Measurements from ENCODE around the gene PGAP2.
"Not testable (repeated sequence)": the region's sequence is repeated elsewhere in the genome, so short reads cannot be mapped to it uniquely, and the experiment has no call there.

- TF ChIP-seq TAF1 (conservative IDR thresholded peaks at IDR 0.05); YY1 (IDR thresholded peaks at IDR 0.05); GABPA (IDR thresholded peaks at IDR 0.05 in 1 of 2, conservative IDR thresholded peaks at IDR 0.05 in 1 of 2); RAD21 (IDR thresholded peaks at IDR 0.05); RXRA (IDR thresholded peaks at IDR 0.05); JUND (IDR thresholded peaks at IDR 0.05); MAX (IDR thresholded peaks at IDR 0.05); EGR1 (IDR thresholded peaks at IDR 0.05; ENCODE audit: low read depth in 2 of 2): not testable (repeated sequence)
- TF ChIP-seq, protein P1, sequence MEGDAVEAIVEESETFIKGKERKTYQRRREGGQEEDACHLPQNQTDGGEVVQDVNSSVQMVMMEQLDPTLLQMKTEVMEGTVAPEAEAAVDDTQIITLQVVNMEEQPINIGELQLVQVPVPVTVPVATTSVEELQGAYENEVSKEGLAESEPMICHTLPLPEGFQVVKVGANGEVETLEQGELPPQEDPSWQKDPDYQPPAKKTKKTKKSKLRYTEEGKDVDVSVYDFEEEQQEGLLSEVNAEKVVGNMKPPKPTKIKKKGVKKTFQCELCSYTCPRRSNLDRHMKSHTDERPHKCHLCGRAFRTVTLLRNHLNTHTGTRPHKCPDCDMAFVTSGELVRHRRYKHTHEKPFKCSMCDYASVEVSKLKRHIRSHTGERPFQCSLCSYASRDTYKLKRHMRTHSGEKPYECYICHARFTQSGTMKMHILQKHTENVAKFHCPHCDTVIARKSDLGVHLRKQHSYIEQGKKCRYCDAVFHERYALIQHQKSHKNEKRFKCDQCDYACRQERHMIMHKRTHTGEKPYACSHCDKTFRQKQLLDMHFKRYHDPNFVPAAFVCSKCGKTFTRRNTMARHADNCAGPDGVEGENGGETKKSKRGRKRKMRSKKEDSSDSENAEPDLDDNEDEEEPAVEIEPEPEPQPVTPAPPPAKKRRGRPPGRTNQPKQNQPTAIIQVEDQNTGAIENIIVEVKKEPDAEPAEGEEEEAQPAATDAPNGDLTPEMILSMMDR (IDR thresholded peaks at IDR 0.05; ENCODE audit: low read depth, low read length, missing input control) = not testable (repeated sequence)
- TF ChIP-seq, protein P2, sequence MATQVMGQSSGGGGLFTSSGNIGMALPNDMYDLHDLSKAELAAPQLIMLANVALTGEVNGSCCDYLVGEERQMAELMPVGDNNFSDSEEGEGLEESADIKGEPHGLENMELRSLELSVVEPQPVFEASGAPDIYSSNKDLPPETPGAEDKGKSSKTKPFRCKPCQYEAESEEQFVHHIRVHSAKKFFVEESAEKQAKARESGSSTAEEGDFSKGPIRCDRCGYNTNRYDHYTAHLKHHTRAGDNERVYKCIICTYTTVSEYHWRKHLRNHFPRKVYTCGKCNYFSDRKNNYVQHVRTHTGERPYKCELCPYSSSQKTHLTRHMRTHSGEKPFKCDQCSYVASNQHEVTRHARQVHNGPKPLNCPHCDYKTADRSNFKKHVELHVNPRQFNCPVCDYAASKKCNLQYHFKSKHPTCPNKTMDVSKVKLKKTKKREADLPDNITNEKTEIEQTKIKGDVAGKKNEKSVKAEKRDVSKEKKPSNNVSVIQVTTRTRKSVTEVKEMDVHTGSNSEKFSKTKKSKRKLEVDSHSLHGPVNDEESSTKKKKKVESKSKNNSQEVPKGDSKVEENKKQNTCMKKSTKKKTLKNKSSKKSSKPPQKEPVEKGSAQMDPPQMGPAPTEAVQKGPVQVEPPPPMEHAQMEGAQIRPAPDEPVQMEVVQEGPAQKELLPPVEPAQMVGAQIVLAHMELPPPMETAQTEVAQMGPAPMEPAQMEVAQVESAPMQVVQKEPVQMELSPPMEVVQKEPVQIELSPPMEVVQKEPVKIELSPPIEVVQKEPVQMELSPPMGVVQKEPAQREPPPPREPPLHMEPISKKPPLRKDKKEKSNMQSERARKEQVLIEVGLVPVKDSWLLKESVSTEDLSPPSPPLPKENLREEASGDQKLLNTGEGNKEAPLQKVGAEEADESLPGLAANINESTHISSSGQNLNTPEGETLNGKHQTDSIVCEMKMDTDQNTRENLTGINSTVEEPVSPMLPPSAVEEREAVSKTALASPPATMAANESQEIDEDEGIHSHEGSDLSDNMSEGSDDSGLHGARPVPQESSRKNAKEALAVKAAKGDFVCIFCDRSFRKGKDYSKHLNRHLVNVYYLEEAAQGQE (IDR thresholded peaks at IDR 0.05) = not testable (repeated sequence)
- TF ChIP-seq, protein P3, sequence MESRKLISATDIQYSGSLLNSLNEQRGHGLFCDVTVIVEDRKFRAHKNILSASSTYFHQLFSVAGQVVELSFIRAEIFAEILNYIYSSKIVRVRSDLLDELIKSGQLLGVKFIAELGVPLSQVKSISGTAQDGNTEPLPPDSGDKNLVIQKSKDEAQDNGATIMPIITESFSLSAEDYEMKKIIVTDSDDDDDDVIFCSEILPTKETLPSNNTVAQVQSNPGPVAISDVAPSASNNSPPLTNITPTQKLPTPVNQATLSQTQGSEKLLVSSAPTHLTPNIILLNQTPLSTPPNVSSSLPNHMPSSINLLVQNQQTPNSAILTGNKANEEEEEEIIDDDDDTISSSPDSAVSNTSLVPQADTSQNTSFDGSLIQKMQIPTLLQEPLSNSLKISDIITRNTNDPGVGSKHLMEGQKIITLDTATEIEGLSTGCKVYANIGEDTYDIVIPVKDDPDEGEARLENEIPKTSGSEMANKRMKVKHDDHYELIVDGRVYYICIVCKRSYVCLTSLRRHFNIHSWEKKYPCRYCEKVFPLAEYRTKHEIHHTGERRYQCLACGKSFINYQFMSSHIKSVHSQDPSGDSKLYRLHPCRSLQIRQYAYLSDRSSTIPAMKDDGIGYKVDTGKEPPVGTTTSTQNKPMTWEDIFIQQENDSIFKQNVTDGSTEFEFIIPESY (IDR thresholded peaks at IDR 0.05) = not testable (repeated sequence)
These were observed 41.5 kb upstream of the PGAP2 start for GRCh38 chr11:3766836-3767235.

Data from liver (tissue), 3 donors.